GM19351 (cell line): ENCODE measurements around the gene RAB1B.
"Not testable (repeated sequence)": the region's sequence is repeated elsewhere in the genome, so short reads cannot be mapped to it uniquely, and the experiment has no call there.

ENCODE experiments used
- ATAC-seq: cut with Tn5 transposase; IDR thresholded peaks from one replicate; pipeline ENCODE4 v1.9.1; 2021; ENCODE audit warnings: mild to moderate bottlenecking, moderate library complexity; ENCODE audit not compliant: unreplicated experiment

RAB1B gene

GRCh38 chr11:66294626-66295620 lies 26.5 kb downstream of the RAB1B start:
- ATAC-seq: no peak

GRCh38 chr11:66297610-66298009 lies 29.2 kb downstream of the RAB1B start:
- no peak for ATAC-seq

GRCh38 chr11:66299186-66299585 lies 30.7 kb downstream of the RAB1B start:
- no peak for ATAC-seq

- no peak for ATAC-seq
Measured at GRCh38 chr11:66302656-66303055, 34.2 kb downstream of the RAB1B start.

GRCh38 chr11:66309475-66309874 lies 41.0 kb downstream of the RAB1B start:
- ATAC-seq: no peak

GRCh38 chr11:66310324-66310723 lies 41.9 kb downstream of the RAB1B start:
- ATAC-seq: no peak

- ATAC-seq: not testable (repeated sequence)
Measured at GRCh38 chr11:66310803-66311440, 42.5 kb downstream of the RAB1B start.

- no peak for ATAC-seq
Measured at GRCh38 chr11:66311470-66311964, 43.1 kb downstream of the RAB1B start.

- peak; percentile 60 for ATAC-seq
Measured at GRCh38 chr11:66311965-66312548, 43.6 kb downstream of the RAB1B start.

GRCh38 chr11:66312549-66313320 lies 44.3 kb downstream of the RAB1B start:
- ATAC-seq: peak; percentile 81

- no peak for ATAC-seq
Measured at GRCh38 chr11:66313321-66314185, 45.1 kb downstream of the RAB1B start.

GRCh38 chr11:66314186-66314501 lies 45.7 kb downstream of the RAB1B start:
- no peak for ATAC-seq

GRCh38 chr11:66314561-66315497 lies 46.4 kb downstream of the RAB1B start:
- ATAC-seq: no peak

- ATAC-seq: no peak
Measured at GRCh38 chr11:66315498-66315885, 47.1 kb downstream of the RAB1B start.

GRCh38 chr11:66315921-66316811 lies 47.7 kb downstream of the RAB1B start:
- ATAC-seq: no peak

GRCh38 chr11:66316849-66317251 lies 48.4 kb downstream of the RAB1B start, which contains the start of gene CD248:
TSS of gene CD248 (minus strand) at chr11:66317044. CDS start at chr11:66317027, 17 bp downstream.
- ATAC-seq: no peak

- no peak for ATAC-seq
Measured at GRCh38 chr11:66317322-66317722, 48.9 kb downstream of the RAB1B start.
